Heart left ventricle (tissue), 16 donors: Measurements from ENCODE around the gene ARHGEF12. TPM values are rescaled to one million over a fixed set of nuclear protein-coding genes. Genes with fewer than 3 reads are reported as not detected.

Experiments
- ATAC-seq, 4 donors: fragments of 200-7000 bp; cut with Tn5 transposase; one replicate each; pipeline ENCODE4 v1.9.1; 2020 to 2022; ENCODE audit warnings: moderate library complexity in 4 of 4, mild to moderate bottlenecking in 3 of 4, moderate number of reproducible peaks in 1 of 4
- DNase-seq, 5 donors: peaks; one replicate each; pipeline ENCODE4 v3.0.0-alpha.2; 2020
- H3K27ac ChIP-seq, 12 donors: fragments of 200-600 bp; sonication (generic) in 4 of 12; one replicate each; pipeline versions ENCODE4 v1.5.0 to v1.8.0; 2016 to 2022; ENCODE audit warnings: mild to moderate bottlenecking in 2 of 12
- H3K27me3 ChIP-seq, 9 donors: fragments of 200-600 bp; sonication (generic) in 2 of 9; one replicate each; pipeline versions ENCODE4 v1.5.1 to v1.8.0; 2016 to 2022; ENCODE audit warnings: mild to moderate bottlenecking in 3 of 9
- H3K36me3 ChIP-seq, 9 donors: fragments of 200-600 bp; sonication (generic) in 2 of 9; one replicate each; pipeline versions ENCODE4 v1.5.0 to v1.8.0; 2018 to 2022; ENCODE audit warnings: mild to moderate bottlenecking in 2 of 9
- H3K4me1 ChIP-seq, 12 donors: fragments of 200-600 bp; sonication (generic) in 4 of 12; one replicate each; pipeline versions ENCODE4 v1.5.0 to v1.8.0; 2016 to 2022; ENCODE audit warnings: mild to moderate bottlenecking in 3 of 12
- H3K4me3 ChIP-seq, 12 donors: fragments of 200-600 bp; sonication (generic) in 4 of 12; one replicate each; pipeline versions ENCODE4 v1.5.0 to v1.8.0; 2017 to 2022; ENCODE audit warnings: mild to moderate bottlenecking in 9 of 12, moderate library complexity in 4 of 12
- H3K9me3 ChIP-seq, 12 donors: fragments of 200-600 bp; sonication (generic) in 4 of 12; one replicate each; pipeline versions ENCODE4 v1.5.0 to v1.8.0; 2016 to 2022; ENCODE audit warnings: mild to moderate bottlenecking in 1 of 12
- CTCF ChIP-seq, 12 donors: fragments of 200-600 bp; sonication (generic) in 4 of 12; IDR thresholded peaks; one replicate each; pipeline versions ENCODE4 v1.5.0 to v1.8.0; 2018 to 2022; ENCODE audit warnings: antibody characterized with exemption in 12 of 12, mild to moderate bottlenecking in 5 of 12
- POLR2A ChIP-seq, 2 donors: fragments of 450-650 bp; IDR thresholded peaks; one replicate each; pipeline ENCODE4 v1.6.1; 2017; ENCODE audit warnings: antibody characterized with exemption in 2 of 2, mild to moderate bottlenecking in 2 of 2, moderate library complexity in 2 of 2
- WGBS, 4 donors: extraction: QIAGEN DNeasy Blood & Tissue Kit in 2 of 4; methylation state at CpG; one replicate each; pipeline versions ENCODE4 v1.1.5 to v1.1.7; 2013 to 2018; 5-methylcytosine and 5-hydroxymethylcytosine counted together
- intact Hi-C, 10 donors: fragments of 100-400 bp; cut with DNase I; formaldehyde crosslinking; loops; one replicate each; pipeline versions ENCODE4 v1.11.1 to v1.14.2; 2022
- polyA plus RNA-seq, 2 donors: library from polyadenylated mRNA; stranded (reverse); fragments of 200-250 nt; gene quantifications; one replicate each; pipeline ENCODE4 v1.2.3, GENCODE V29; 2013
- total RNA-seq, 9 donors: library from RNA; depleted of rRNA in 2 of 9; stranded (reverse); fragments of >200 nt in 2 of 9; fragmentation: NEBNext Ultra II Directional in 3 of 9; extraction: Animal tissue kit (Norgen Biotek cat#: 25700) in 3 of 9; gene quantifications; one replicate each; pipeline versions ENCODE4 v1.1.0 to v1.2.4, GENCODE V29; 2016 to 2023
- donor health status: ischemic (EF 13 %, LVEDD 7.1; RV severe dilation, severe dysfunction).
- donor health status: healthy with polysubstance abuse.
- donor health status: DM: no; HTN: yes; CAD: no.
- donor health status: DM: no; HTN: no; CAD: no.
- donor health status: ischemic (EF 25% LVEDD 6.9; RV normal size, moderate dysfunction).
- donor health status: ischemic (EF 25% LVEDD 5.7; RV mildly dilated, moderate dysfunction).
- donor health status: healthy.
- donor health status: DM: yes; HTN: yes; CAD: no.
- donor health status: ischemic (EF 35%, LVEDD 5.7; RV mildly dilated, moderate dysfunction).
- donor health status: nonischemic (EF 11% LVEDD 7.7; RV severe dilation, severe dysfunction).
- donor health status: DM: yes; HTN: yes; CAD: no.
- donor health status: PGD.
- donor health status: ischemic (EF 29% LVEDD 5.4; RV normal size, mild dysfunction).
- donor health status: nonischemic (EF 23%, LVEDD 6.1; RV moderate dilation, normal function).

The ARHGEF12 gene
- total and polyA plus RNA-seq, 11 donors, result 22.0 to 140 (median 112) TPM

GRCh38 chr11:120330045-120330444 lies 6.2 kb upstream of the ARHGEF12 start:
- Histone ChIP-seq H3K9me3 (no peaks in the 10 kb centered on the region), H3K27ac (no peak overlapping the region), H3K36me3 (peaks cover 0 to 33% (median 8%) of the 10 kb centered on the region in 9 donors), H3K4me3 (no peak overlapping the region), H3K4me1 (peaks cover 3 to 71% (median 52%) of the 10 kb centered on the region in 12 donors), H3K27me3 (peaks cover 0 to 28% (median 0%) of the 10 kb centered on the region in 9 donors)
- ATAC-seq, result no peak
- WGBS, 4 donors, result 90 to 96% (median 93%) methylated on average over 6 of the region's 6 CpGs
- TF ChIP-seq POLR2A (IDR thresholded peaks at IDR 0.05) (no peak), CTCF (IDR thresholded peaks at IDR 0.05) (no peak)
- intact Hi-C loops, result loop anchor here in 5 of 10 donors (10.0 kb wide), 5 partner anchors 105 to 865 kb away; no protein-coding TSS in a partner anchor
- no peak for DNase-seq

GRCh38 chr11:120331301-120331996 lies 4.8 kb upstream of the ARHGEF12 start:
- WGBS, 4 donors, result 27 to 38% (median 30%) methylated on average over 2 of the region's 2 CpGs
- ATAC-seq, result peak; percentile 10 to 53 (median 38)
- H3K4me1 ChIP-seq, result peaks cover 3 to 62% (median 45%) of the 10 kb centered on the region in 12 donors
- no peak overlapping the region for H3K4me3 ChIP-seq
- intact Hi-C loops, result loop anchor here in 5 of 10 donors (10.0 kb wide), 5 partner anchors 103 to 863 kb away; no protein-coding TSS in a partner anchor
- peaks cover 0 to 33% (median 8%) of the 10 kb centered on the region in 9 donors for H3K36me3 ChIP-seq
- H3K27ac ChIP-seq, result peak overlapping the region; percentile 15 to 99 (median 68)
- peak in 2 of 5 donors; percentile 41 to 46 for DNase-seq
- peaks cover 0 to 14% (median 0%) of the 10 kb centered on the region in 9 donors for H3K27me3 ChIP-seq
- H3K9me3 ChIP-seq, result no peaks in the 10 kb centered on the region
- no peak for TF ChIP-seq CTCF (IDR thresholded peaks at IDR 0.05)
- no peak for TF ChIP-seq POLR2A (IDR thresholded peaks at IDR 0.05)

GRCh38 chr11:120332822-120333716 lies 3.1 kb upstream of the ARHGEF12 start:
- DNase-seq (no peak), ATAC-seq (no peak)
- WGBS, 4 donors, result 86 to 88% (median 87%) methylated on average over 5 of the region's 5 CpGs
- Histone ChIP-seq H3K4me1 (peaks cover 3 to 49% (median 34%) of the 10 kb centered on the region in 12 donors), H3K27me3 (peaks cover 0 to 23% (median 0%) of the 10 kb centered on the region in 9 donors), H3K27ac (peak overlapping the region; percentile 5 to 99 (median 80)), H3K36me3 (peaks cover 0 to 26% (median 8%) of the 10 kb centered on the region in 9 donors), H3K4me3 (peak overlapping the region in 1 of 12 donors; percentile 18), H3K9me3 (no peaks in the 10 kb centered on the region)
- intact Hi-C loops, result loop anchor here in 5 of 10 donors (10.0 kb wide), 5 partner anchors 102 to 862 kb away; no protein-coding TSS in a partner anchor
- TF ChIP-seq POLR2A (IDR thresholded peaks at IDR 0.05) (no peak), CTCF (IDR thresholded peaks at IDR 0.05) (no peak)
